ENCODE data around the gene SLC38A3.

DNA sequence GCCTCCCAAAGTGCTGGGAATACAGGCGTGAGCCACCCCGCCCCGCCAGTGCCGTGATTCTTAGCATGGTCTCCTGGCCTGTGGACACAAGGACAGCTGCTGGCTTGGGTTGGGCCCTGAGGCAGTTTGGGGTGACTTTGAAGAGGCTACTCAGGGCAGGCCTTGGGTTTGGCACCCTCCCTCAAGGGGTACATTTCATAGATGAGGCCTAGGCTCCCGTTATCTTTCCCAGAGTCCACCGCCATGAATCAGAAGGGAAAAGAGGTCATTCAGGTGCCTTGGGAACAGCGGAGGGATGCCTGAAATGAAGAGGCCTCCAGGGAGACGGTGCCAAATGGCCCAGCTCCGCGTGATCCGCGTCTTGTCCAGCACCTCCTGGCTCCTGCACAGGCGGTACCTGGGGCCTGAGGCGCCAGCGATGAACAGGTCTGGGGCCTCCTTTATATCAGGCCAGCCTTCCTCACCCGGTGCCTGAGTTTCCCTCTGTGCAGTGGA is 40.2 kb downstream of the SLC38A3 start:
- TF ChIP-seq POLR2AphosphoS5 (IDR thresholded peaks at IDR 0.05; ENCODE audit: borderline replicate concordance, low read depth, low read length) (no peak), EZH2 (IDR thresholded peaks at IDR 0.05) (no peak)
